ENCODE data around the gene MAGEA2. TPM values are rescaled to one million over a fixed set of nuclear protein-coding genes. Genes with fewer than 3 reads are reported as not detected.
"Not testable (repeated sequence)": the region's sequence is repeated elsewhere in the genome, so short reads cannot be mapped to it uniquely, and the experiment has no call there.

The MAGEA2 gene
- total RNA-seq, 1 donor from 2014 or later = not detected

DNA sequence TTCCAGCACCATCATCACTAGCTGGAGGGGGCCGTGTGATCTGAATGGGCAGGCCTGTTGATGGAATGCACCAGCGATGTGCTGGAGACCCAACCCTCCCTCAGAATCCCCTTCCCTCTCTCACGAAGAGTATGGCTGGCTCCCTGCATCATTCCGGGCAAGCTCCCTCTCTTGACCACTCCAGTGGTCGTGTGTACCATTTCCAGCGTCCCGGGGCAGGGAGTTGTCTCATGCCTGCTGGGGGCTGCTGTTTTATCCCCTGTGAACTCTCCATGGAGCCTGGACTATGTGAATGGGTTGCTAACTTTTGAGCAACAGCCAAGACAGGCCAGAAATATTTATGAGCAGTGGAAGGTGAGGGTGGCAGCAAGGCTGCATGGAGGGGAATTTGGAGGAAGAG is 28.2 kb downstream of the MAGEA2 start:
- Mint-ChIP-seq H3K27ac (ENCODE audit: unreplicated experiment) (no peak overlapping the region), H3K36me3 (ENCODE audit: unreplicated experiment) (no peaks in the 10 kb centered on the region), H3K4me1 (ENCODE audit: unreplicated experiment) (no peaks in the 10 kb centered on the region), H3K27me3 (ENCODE audit: unreplicated experiment) (no peaks in the 10 kb centered on the region), H3K9me3 (ENCODE audit: unreplicated experiment) (peaks cover 16% of the 10 kb centered on the region), H3K4me3 (ENCODE audit: unreplicated experiment) (no peak overlapping the region)
- no peak for DNase-seq (ENCODE audit: extremely low spot score, unreplicated experiment)
- TF ChIP-seq, protein P1, sequence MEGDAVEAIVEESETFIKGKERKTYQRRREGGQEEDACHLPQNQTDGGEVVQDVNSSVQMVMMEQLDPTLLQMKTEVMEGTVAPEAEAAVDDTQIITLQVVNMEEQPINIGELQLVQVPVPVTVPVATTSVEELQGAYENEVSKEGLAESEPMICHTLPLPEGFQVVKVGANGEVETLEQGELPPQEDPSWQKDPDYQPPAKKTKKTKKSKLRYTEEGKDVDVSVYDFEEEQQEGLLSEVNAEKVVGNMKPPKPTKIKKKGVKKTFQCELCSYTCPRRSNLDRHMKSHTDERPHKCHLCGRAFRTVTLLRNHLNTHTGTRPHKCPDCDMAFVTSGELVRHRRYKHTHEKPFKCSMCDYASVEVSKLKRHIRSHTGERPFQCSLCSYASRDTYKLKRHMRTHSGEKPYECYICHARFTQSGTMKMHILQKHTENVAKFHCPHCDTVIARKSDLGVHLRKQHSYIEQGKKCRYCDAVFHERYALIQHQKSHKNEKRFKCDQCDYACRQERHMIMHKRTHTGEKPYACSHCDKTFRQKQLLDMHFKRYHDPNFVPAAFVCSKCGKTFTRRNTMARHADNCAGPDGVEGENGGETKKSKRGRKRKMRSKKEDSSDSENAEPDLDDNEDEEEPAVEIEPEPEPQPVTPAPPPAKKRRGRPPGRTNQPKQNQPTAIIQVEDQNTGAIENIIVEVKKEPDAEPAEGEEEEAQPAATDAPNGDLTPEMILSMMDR (IDR thresholded peaks at IDR 0.05) = no peak

DNA sequence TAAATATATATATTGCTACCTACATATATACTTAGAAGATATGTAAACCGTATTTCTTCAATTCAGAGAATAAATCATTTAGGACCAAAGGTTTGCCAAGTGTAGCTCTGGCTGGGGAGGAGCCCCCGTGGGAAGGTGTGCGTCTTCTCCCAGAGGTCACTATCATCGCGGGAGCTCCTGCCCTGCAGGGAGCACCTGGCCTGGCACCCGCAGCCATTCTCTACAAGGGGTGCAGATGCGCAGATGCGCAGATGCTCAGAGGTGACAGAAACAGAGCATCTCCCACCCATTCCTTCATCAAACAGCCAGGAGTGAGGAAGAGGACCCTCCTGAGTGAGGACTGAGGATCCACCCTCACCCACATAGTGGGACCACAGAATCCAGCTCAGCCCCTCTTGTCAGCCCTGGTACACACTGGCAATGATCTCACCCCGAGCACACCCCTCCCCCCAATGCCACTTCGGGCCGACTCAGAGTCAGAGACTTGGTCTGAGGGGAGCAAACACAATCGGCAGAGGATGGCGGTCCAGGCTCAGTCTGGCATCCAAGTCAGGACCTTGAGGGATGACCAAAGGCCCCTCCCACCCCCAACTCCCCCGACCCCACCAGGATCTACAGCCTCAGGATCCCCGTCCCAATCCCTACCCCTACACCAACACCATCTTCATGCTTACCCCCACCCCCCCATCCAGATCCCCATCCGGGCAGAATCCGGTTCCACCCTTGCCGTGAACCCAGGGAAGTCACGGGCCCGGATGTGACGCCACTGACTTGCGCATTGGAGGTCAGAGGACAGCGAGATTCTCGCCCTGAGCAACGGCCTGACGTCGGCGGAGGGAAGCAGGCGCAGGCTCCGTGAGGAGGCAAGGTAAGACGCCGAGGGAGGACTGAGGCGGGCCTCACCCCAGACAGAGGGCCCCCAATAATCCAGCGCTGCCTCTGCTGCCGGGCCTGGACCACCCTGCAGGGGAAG is 39.5 kb downstream of the MAGEA2 start, which contains the start of gene MAGEA2B:
Gene MAGEA2B (plus strand): TSS at position 814 of the 973 bp plus-strand sequence. CDS start 2,479 bp downstream, outside the sequence.
- H3K27ac Mint-ChIP-seq (ENCODE audit: unreplicated experiment); DNase-seq (ENCODE audit: extremely low spot score, unreplicated experiment); H3K27me3 Mint-ChIP-seq (ENCODE audit: unreplicated experiment); H3K36me3 Mint-ChIP-seq (ENCODE audit: unreplicated experiment); H3K4me1 Mint-ChIP-seq (ENCODE audit: unreplicated experiment); H3K9me3 Mint-ChIP-seq (ENCODE audit: unreplicated experiment); H3K4me3 Mint-ChIP-seq (ENCODE audit: unreplicated experiment): not testable (repeated sequence)

DNA sequence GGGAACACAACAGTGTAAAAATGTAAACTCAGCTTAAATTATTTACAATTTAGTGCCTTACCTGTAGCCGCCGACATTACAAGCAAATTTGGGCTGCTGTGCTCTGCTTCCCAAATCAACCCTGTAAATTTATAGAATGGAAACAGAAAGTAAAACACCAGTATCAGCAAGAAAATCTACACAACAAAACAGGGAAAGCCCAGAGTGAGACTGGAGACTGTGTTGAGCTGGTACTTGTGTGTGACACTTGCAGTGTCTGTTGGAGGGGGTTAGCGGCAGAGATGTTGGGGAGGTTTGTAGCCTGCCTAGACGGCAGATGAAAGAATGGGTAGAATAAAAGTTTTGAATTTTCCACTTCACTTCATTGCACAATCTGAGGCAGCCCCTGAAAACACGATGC is 40.4 kb downstream of the MAGEA2 start:
- not testable (repeated sequence) for H3K9me3 Mint-ChIP-seq (ENCODE audit: unreplicated experiment); H3K27me3 Mint-ChIP-seq (ENCODE audit: unreplicated experiment); DNase-seq (ENCODE audit: extremely low spot score, unreplicated experiment); H3K4me3 Mint-ChIP-seq (ENCODE audit: unreplicated experiment); H3K27ac Mint-ChIP-seq (ENCODE audit: unreplicated experiment); H3K4me1 Mint-ChIP-seq (ENCODE audit: unreplicated experiment); H3K36me3 Mint-ChIP-seq (ENCODE audit: unreplicated experiment)

DNA sequence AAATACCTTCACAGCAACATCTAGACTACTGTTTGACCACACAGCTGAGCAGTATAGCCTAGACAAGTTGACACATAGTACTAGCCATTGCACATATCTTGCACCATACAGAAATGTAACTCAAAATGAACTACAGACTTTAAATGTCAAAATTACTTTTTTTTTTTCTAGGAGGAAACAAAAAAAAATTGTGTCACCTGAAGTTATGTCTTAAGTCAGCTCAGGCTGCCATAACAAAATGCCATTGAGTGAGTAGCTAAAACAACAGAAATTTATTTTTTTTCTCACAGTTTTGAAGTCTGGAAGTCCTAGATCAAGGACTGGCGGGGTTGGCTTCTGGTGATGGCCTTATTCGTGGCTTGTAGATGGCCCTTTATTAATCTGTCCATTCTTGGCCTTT is 44.5 kb downstream of the MAGEA2 start, which contains the start of gene CSAG2:
Gene CSAG2 (minus strand): TSS at position 101 of the 400 bp plus-strand sequence. CDS start 161 bp downstream, outside the sequence.
- DNase-seq (ENCODE audit: extremely low spot score, unreplicated experiment); H3K27ac Mint-ChIP-seq (ENCODE audit: unreplicated experiment); H3K36me3 Mint-ChIP-seq (ENCODE audit: unreplicated experiment); H3K4me3 Mint-ChIP-seq (ENCODE audit: unreplicated experiment); H3K4me1 Mint-ChIP-seq (ENCODE audit: unreplicated experiment); H3K27me3 Mint-ChIP-seq (ENCODE audit: unreplicated experiment); H3K9me3 Mint-ChIP-seq (ENCODE audit: unreplicated experiment): not testable (repeated sequence)

DNA sequence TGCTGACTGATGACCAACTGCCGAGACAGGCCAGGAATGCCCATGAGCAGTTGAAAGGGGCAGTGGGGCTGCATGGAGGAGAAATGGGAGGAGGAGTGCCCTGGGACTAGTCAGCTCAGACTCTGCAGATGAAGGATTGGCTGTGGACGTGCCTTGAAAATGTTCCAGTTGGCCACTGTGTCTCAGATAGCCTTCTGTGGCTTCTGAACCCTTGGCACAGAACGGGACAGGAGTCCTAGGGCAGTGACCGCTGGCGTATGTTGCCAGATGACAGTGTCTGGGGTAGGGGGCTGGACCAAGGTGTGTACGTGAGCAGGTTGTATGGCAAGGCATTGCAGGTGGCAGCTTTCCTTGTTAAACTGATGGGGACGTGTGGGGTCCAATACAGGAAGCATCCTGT is 47.1 kb downstream of the MAGEA2 start:
- not testable (repeated sequence) for H3K4me3 Mint-ChIP-seq (ENCODE audit: unreplicated experiment); DNase-seq (ENCODE audit: extremely low spot score, unreplicated experiment); H3K4me1 Mint-ChIP-seq (ENCODE audit: unreplicated experiment); H3K27me3 Mint-ChIP-seq (ENCODE audit: unreplicated experiment); H3K27ac Mint-ChIP-seq (ENCODE audit: unreplicated experiment); H3K9me3 Mint-ChIP-seq (ENCODE audit: unreplicated experiment); H3K36me3 Mint-ChIP-seq (ENCODE audit: unreplicated experiment)

DNA sequence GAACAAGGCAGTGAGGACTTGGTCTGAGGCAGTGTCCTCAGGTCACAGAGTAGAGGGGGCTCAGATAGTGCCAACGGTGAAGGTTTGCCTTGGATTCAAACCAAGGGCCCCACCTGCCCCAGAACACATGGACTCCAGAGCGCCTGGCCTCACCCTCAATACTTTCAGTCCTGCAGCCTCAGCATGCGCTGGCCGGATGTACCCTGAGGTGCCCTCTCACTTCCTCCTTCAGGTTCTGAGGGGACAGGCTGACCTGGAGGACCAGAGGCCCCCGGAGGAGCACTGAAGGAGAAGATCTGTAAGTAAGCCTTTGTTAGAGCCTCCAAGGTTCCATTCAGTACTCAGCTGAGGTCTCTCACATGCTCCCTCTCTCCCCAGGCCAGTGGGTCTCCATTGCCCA is 53.3 kb downstream of the MAGEA2 start:
- H3K9me3 Mint-ChIP-seq (ENCODE audit: unreplicated experiment); H3K36me3 Mint-ChIP-seq (ENCODE audit: unreplicated experiment); H3K27me3 Mint-ChIP-seq (ENCODE audit: unreplicated experiment); H3K4me1 Mint-ChIP-seq (ENCODE audit: unreplicated experiment); H3K4me3 Mint-ChIP-seq (ENCODE audit: unreplicated experiment); H3K27ac Mint-ChIP-seq (ENCODE audit: unreplicated experiment): not testable (repeated sequence)
- DNase-seq (ENCODE audit: extremely low spot score, unreplicated experiment) = peak; percentile 72

Other genes starting within 250 kb of the MAGEA2 start
- not detected in 2 replicates for gene GABRQ, start 115.9 kb downstream of the MAGEA2 start, total RNA-seq
- not detected in 2 replicates for gene MAGEA3, start 55.0 kb downstream of the MAGEA2 start, total RNA-seq
- gene CSAG2, start 44.6 kb downstream of the MAGEA2 start, total RNA-seq = not detected in 2 replicates
- not detected in 2 replicates for gene MAGEA2B, start 39.2 kb downstream of the MAGEA2 start, total RNA-seq
- gene CSAG1, start 20.1 kb downstream of the MAGEA2 start, total RNA-seq = not detected in 2 replicates
- not detected in 2 replicates for gene MAGEA12, start 20.1 kb downstream of the MAGEA2 start, total RNA-seq
- gene CSAG3, start 5.4 kb upstream of the MAGEA2 start, total RNA-seq = not detected in 2 replicates
- not detected in 2 replicates for gene MAGEA6, start 15.8 kb upstream of the MAGEA2 start, total RNA-seq
- gene CETN2, start 76.9 kb upstream of the MAGEA2 start, total RNA-seq = 32.0 and 34.8 TPM in 2 replicates
- gene NSDHL, start 77.2 kb upstream of the MAGEA2 start, total RNA-seq = 14.1 and 14.7 TPM in 2 replicates
- gene ZNF185, start 144.2 kb upstream of the MAGEA2 start, total RNA-seq = 8.0 TPM in 2 replicates
- not detected in 2 replicates for gene PNMA5, start 240.3 kb upstream of the MAGEA2 start, total RNA-seq

Measured in osteocyte (in vitro differentiated cells).